Activated naive CD4-positive, alpha-beta T cell treated with anti-CD3 and anti-CD28 coated beads, Interleukin-2, amount 10 ng/mL, durations not matched to agents 7 days and 5 days (primary cell): ENCODE measurements around the gene KCNK15.
"Not testable (repeated sequence)": the region's sequence is repeated elsewhere in the genome, so short reads cannot be mapped to it uniquely, and the experiment has no call there.

Source experiments
- CTCF ChIA-PET: fragments of 350-600 bp; sonication (Branson Sonifier 250); formaldehyde crosslinking; loops from one replicate; lab custom pipeline; 2021; ENCODE audit warnings: antibody characterized with exemption; lab: Charles Lee
- DNase-seq: peaks from one replicate; pipeline ENCODE4 v3.0.0-alpha.2; 2020
- H3K27ac Mint-ChIP-seq: one replicate; pipeline ENCODE4 v1.8.0; 2021; ENCODE audit warnings: mild to moderate bottlenecking, moderate library complexity, mixed read lengths
- H3K27me3 Mint-ChIP-seq: one replicate; pipeline ENCODE4 v1.8.0; 2021; ENCODE audit warnings: mild to moderate bottlenecking, mixed read lengths
- H3K36me3 Mint-ChIP-seq: one replicate; pipeline ENCODE4 v1.8.0; 2021; ENCODE audit warnings: mixed read lengths
- H3K4me1 Mint-ChIP-seq: one replicate; pipeline ENCODE4 v1.8.0; 2021; ENCODE audit warnings: mixed read lengths
- H3K4me3 Mint-ChIP-seq: one replicate; pipeline ENCODE4 v1.8.0; 2021; ENCODE audit warnings: mild to moderate bottlenecking, moderate library complexity, mixed read lengths
- H3K9me3 Mint-ChIP-seq: one replicate; pipeline ENCODE4 v1.8.0; 2021; ENCODE audit warnings: mixed read lengths

Gene KCNK15

DNA sequence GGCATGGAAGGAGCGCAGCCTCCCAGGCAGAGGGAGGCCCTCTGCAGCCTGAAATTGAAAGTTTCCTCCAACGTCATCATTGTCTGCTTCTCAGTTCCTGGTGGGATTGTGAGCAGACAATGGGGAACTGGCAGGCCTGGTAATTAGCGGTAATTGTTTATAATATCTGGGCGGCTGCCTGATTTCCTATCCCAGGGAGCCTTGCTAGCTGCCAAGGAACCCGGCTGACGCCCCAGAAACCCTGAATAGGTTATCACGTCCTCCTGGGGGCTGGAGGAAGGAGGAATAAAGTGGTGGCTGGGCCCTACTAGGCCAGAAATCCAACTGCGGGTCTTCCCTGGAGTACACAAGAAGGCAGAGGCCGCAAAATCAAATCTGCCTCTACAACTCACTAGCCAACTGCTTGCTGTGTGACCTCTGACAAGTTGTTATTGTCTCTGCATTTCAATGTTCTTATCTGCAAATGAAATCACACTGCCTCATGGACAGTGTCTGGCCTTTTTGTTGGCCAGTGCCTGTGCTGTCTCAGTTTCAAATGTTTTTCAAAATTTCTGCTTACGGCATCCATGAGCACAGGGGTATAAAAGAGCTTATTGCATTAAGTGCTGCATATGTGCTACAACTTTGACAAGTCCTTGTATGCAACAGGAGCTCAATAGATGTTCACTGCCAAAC lies 16.9 kb downstream of the KCNK15 start:
- H3K4me1 Mint-ChIP-seq = no peaks in the 10 kb centered on the region
- CTCF ChIA-PET = no interaction called here
- H3K27ac Mint-ChIP-seq = no peak overlapping the region
- peaks cover 24% of the 10 kb centered on the region for H3K27me3 Mint-ChIP-seq
- no peak overlapping the region for H3K4me3 Mint-ChIP-seq
- DNase-seq = no peak
- no peaks in the 10 kb centered on the region for H3K36me3 Mint-ChIP-seq
- no peaks in the 10 kb centered on the region for H3K9me3 Mint-ChIP-seq

- H3K9me3 Mint-ChIP-seq, CTCF ChIA-PET, DNase-seq, H3K36me3 Mint-ChIP-seq, H3K4me3 Mint-ChIP-seq, H3K4me1 Mint-ChIP-seq, H3K27ac Mint-ChIP-seq: not testable (repeated sequence)
- H3K27me3 Mint-ChIP-seq = peaks cover 22% of the 10 kb centered on the region
Measured at GRCh38 chr20:44763798-44764197, 18.1 kb downstream of the KCNK15 start.

DNA sequence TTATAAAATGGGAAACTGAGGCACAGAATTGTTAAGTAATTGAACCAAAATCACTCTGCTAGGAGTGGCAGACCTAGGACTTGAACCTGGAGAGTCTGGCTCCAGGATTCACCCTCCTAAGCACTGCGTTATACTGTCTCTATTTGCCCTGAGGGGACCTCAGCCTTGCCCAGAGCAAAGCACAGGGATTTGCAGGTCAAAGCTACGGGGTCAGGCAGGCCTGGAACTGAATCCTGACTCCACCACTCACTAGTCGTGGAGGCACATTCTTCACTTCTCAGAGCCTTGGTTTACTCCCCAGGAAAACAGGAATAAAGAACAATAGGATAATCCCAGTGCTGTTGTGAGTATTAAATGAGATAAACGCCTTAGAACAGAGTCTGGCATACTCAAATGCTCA lies 19.4 kb downstream of the KCNK15 start:
- no peak overlapping the region for H3K4me3 Mint-ChIP-seq
- DNase-seq = no peak
- CTCF ChIA-PET = no interaction called here
- no peaks in the 10 kb centered on the region for H3K4me1 Mint-ChIP-seq
- H3K27me3 Mint-ChIP-seq = peaks cover 24% of the 10 kb centered on the region
- H3K27ac Mint-ChIP-seq = no peak overlapping the region
- no peaks in the 10 kb centered on the region for H3K36me3 Mint-ChIP-seq
- H3K9me3 Mint-ChIP-seq = no peaks in the 10 kb centered on the region

DNA sequence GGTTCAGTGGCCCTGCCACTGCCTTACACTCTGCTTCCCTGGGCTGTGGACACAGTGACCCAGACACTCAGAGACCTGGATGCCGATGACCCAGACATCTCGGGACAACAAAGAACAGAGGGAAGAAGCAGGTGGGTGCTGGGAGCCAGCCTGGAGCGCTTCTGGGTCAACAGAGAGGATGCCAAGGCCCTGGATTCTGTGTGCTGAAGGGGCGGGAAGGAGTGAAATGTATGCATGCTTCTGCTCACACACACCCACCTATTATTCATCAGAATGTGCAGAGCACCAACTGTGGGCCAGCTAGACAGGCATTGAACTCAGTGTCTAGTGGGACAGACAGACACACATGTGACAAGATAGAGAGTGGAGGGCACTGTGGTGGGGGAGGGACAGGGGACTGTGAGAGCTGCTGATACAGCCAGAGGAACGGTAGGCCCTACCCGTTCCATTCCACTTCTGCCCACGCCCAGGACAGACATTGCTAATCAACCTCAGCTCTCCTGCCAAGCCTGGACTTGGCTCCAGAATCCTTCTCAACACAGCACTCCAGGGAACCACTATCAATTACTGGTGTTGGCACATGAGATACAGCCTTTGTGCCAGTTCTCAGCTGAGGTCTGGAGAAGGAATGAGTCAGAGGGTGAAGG lies 20.2 kb downstream of the KCNK15 start:
- CTCF ChIA-PET = no interaction called here
- DNase-seq = no peak

GRCh38 chr20:44768256-44768655 lies 22.6 kb downstream of the KCNK15 start:
- no peaks in the 10 kb centered on the region for H3K4me1 Mint-ChIP-seq
- no peak overlapping the region for H3K27ac Mint-ChIP-seq
- peaks cover 26% of the 10 kb centered on the region for H3K27me3 Mint-ChIP-seq
- H3K4me3 Mint-ChIP-seq = no peak overlapping the region
- DNase-seq = no peak
- CTCF ChIA-PET = interaction anchor here (1.3 kb wide), 1 partner anchor 31 kb away, joined by 4 read pairs; no protein-coding TSS in a partner anchor
- no peaks in the 10 kb centered on the region for H3K9me3 Mint-ChIP-seq
- no peaks in the 10 kb centered on the region for H3K36me3 Mint-ChIP-seq

More for the DNA sequence above, 20.2 kb downstream of the KCNK15 start:
- H3K9me3 Mint-ChIP-seq = no peaks in the 10 kb centered on the region
- no peak overlapping the region for H3K27ac Mint-ChIP-seq
- no peak overlapping the region for H3K4me3 Mint-ChIP-seq
- no peaks in the 10 kb centered on the region for H3K4me1 Mint-ChIP-seq
- peaks cover 22% of the 10 kb centered on the region for H3K27me3 Mint-ChIP-seq
- no peaks in the 10 kb centered on the region for H3K36me3 Mint-ChIP-seq

GRCh38 chr20:44768854-44769480 lies 23.3 kb downstream of the KCNK15 start:
- Mint-ChIP-seq H3K27ac (no peak overlapping the region), H3K4me3 (no peak overlapping the region)
- CTCF ChIA-PET = interaction anchor here (1.3 kb wide), 1 partner anchor 31 kb away, joined by 4 read pairs; no protein-coding TSS in a partner anchor

GRCh38 chr20:44769481-44769863 lies 23.8 kb downstream of the KCNK15 start:
- Mint-ChIP-seq H3K36me3 (no peaks in the 10 kb centered on the region), H3K4me1 (no peaks in the 10 kb centered on the region), H3K4me3 (no peak overlapping the region), H3K9me3 (no peaks in the 10 kb centered on the region), H3K27me3 (peaks cover 26% of the 10 kb centered on the region), H3K27ac (no peak overlapping the region)
- DNase-seq = no peak
- CTCF ChIA-PET = no interaction called here

More at GRCh38 chr20:44768854-44769480, 23.3 kb downstream of the KCNK15 start:
- Mint-ChIP-seq H3K36me3 (no peaks in the 10 kb centered on the region), H3K4me1 (no peaks in the 10 kb centered on the region), H3K27me3 (peaks cover 26% of the 10 kb centered on the region), H3K9me3 (no peaks in the 10 kb centered on the region)
- DNase-seq = no peak

- no peak overlapping the region for H3K4me3 Mint-ChIP-seq
- DNase-seq = no peak
- H3K27me3 Mint-ChIP-seq = peaks cover 26% of the 10 kb centered on the region
- no peaks in the 10 kb centered on the region for H3K9me3 Mint-ChIP-seq
- H3K27ac Mint-ChIP-seq = no peak overlapping the region
- no peaks in the 10 kb centered on the region for H3K4me1 Mint-ChIP-seq
- CTCF ChIA-PET = no interaction called here
- H3K36me3 Mint-ChIP-seq = no peaks in the 10 kb centered on the region
Measured at GRCh38 chr20:44770484-44771171, 25.0 kb downstream of the KCNK15 start.

- Mint-ChIP-seq H3K27me3 (peaks cover 24% of the 10 kb centered on the region), H3K4me3 (no peak overlapping the region), H3K4me1 (no peaks in the 10 kb centered on the region), H3K36me3 (no peaks in the 10 kb centered on the region), H3K9me3 (no peaks in the 10 kb centered on the region), H3K27ac (no peak overlapping the region)
- CTCF ChIA-PET = no interaction called here
- no peak for DNase-seq
Measured at GRCh38 chr20:44771172-44771535, 25.5 kb downstream of the KCNK15 start.

DNA sequence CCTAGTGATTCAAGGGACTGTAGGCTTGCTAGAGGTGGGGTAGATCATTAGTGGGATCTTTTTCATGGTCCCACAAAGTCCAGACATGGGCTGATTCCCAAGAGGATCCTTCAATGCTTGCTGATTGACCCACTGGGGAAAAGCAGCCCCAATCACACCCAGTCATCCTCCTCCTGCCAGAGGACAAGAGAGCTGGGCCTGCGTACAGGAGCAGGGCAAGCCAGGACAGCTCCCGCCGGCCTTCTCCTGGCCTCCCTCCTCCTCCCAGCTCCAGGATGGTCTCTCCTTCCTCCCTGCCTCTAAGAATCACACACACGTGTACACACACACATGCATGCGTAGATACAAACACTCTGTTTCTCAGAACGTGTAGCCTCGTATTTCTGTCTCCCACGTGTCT lies 27.0 kb downstream of the KCNK15 start:
- Mint-ChIP-seq H3K27ac (no peak overlapping the region), H3K27me3 (peaks cover 21% of the 10 kb centered on the region), H3K4me1 (no peaks in the 10 kb centered on the region), H3K4me3 (no peak overlapping the region), H3K36me3 (no peaks in the 10 kb centered on the region), H3K9me3 (no peaks in the 10 kb centered on the region)
- CTCF ChIA-PET = no interaction called here
- no peak for DNase-seq

- Mint-ChIP-seq H3K9me3 (no peaks in the 10 kb centered on the region), H3K36me3 (no peaks in the 10 kb centered on the region), H3K27ac (no peak overlapping the region), H3K4me3 (no peak overlapping the region), H3K27me3 (peaks cover 17% of the 10 kb centered on the region), H3K4me1 (no peaks in the 10 kb centered on the region)
- no peak for DNase-seq
- CTCF ChIA-PET = no interaction called here
Measured at GRCh38 chr20:44773070-44773829, 27.6 kb downstream of the KCNK15 start.

DNA sequence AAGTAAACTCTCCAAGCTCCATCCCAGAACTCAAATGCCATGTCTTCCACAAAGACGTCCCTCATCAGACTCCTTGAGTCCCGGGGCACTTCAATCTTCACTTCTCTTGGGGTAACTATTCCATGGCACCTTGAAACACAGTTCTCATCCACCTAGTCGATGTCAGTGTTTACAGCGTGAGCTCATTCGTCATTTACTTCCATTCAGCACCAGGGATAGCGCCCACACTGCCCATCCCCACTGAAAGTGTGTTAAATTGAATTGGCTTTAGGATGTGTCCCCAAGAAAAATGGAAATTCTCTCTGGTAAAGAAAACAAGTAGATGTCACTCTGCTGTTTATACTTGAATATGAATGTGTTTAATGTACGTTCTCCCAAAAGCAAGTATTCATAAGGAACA lies 31.3 kb downstream of the KCNK15 start:
- H3K36me3 Mint-ChIP-seq = no peaks in the 10 kb centered on the region
- H3K27me3 Mint-ChIP-seq = peaks cover 3% of the 10 kb centered on the region
- H3K4me3 Mint-ChIP-seq = no peak overlapping the region
- H3K27ac Mint-ChIP-seq = no peak overlapping the region
- no peaks in the 10 kb centered on the region for H3K9me3 Mint-ChIP-seq
- CTCF ChIA-PET = interaction anchor here (1.0 to 1.1 kb wide), 2 partner anchors 29 to 45 kb away, joined by 4 to 5 read pairs; no protein-coding TSS in a partner anchor
- H3K4me1 Mint-ChIP-seq = no peaks in the 10 kb centered on the region
- peak; percentile 45 for DNase-seq

DNA sequence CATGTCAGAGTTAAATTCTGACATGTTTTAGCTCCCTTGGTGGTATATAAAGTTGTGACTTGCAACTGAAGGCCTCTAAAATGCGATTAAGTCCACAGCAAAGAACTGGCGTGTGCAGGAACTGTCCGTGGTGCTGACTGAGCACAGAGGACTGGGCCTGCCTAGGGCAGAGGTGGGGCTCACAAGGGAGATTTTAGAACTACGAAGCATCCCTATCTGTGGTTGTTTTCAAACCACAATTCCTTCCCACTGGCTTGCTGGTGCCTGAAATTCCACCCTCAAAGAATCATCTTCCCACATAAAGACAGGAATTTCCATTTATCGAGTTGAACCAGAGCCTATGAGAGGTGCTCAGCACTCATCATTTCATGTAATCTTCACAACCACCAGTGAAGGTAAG lies 34.6 kb downstream of the KCNK15 start:
- Mint-ChIP-seq H3K36me3 (no peaks in the 10 kb centered on the region), H3K27me3 (peaks cover 3% of the 10 kb centered on the region), H3K9me3 (no peaks in the 10 kb centered on the region), H3K4me3 (no peak overlapping the region), H3K4me1 (no peaks in the 10 kb centered on the region), H3K27ac (no peak overlapping the region)
- peak; percentile 75 for DNase-seq
- CTCF ChIA-PET = no interaction called here

GRCh38 chr20:44781118-44781517 lies 35.5 kb downstream of the KCNK15 start:
- H3K9me3 Mint-ChIP-seq = no peaks in the 10 kb centered on the region
- no peak overlapping the region for H3K27ac Mint-ChIP-seq
- no peaks in the 10 kb centered on the region for H3K4me1 Mint-ChIP-seq
- no peak overlapping the region for H3K4me3 Mint-ChIP-seq
- no peak for DNase-seq
- CTCF ChIA-PET = no interaction called here
- peaks cover 3% of the 10 kb centered on the region for H3K27me3 Mint-ChIP-seq
- H3K36me3 Mint-ChIP-seq = no peaks in the 10 kb centered on the region
